Esophagus (tissue), 2 donors: ENCODE results near the gene DNAAF6. TPM values are rescaled to one million over a fixed set of nuclear protein-coding genes. Genes with fewer than 3 reads are reported as not detected.
A peak's percentile ranks its signal among the peaks of the same experiment; 100 is the strongest.
"Not testable (repeated sequence)": the region's sequence is repeated elsewhere in the genome, so short reads cannot be mapped to it uniquely, and the experiment has no call there.

Experiments used
- H3K27ac ChIP-seq, 2 donors: one replicate each; pipeline ENCODE4 v1.5.1; 2013; ENCODE audit warnings: low read depth in 2 of 2, mild to moderate bottlenecking in 2 of 2, inconsistent platforms in 1 of 2, low read length in 1 of 2, moderate library complexity in 1 of 2
- H3K27me3 ChIP-seq, 2 donors: one replicate each; pipeline ENCODE4 v1.6.1; 2013; ENCODE audit warnings: low read length in 2 of 2, control low read depth in 1 of 2, mild to moderate bottlenecking in 1 of 2; ENCODE audit not compliant: insufficient read depth in 2 of 2, control insufficient read depth in 1 of 2
- H3K36me3 ChIP-seq, 2 donors: one replicate each; pipeline ENCODE4 v1.6.1; 2013; ENCODE audit warnings: low read length in 1 of 2; ENCODE audit not compliant: control insufficient read depth in 2 of 2, insufficient read depth in 2 of 2
- H3K4me1 ChIP-seq, 2 donors: one replicate each; pipeline ENCODE4 v1.6.1; 2013; ENCODE audit warnings: low read length in 1 of 2; ENCODE audit not compliant: control insufficient read depth in 2 of 2, insufficient read depth in 2 of 2
- H3K4me3 ChIP-seq, 2 donors: one replicate each; pipeline ENCODE4 v1.5.1; 2013; ENCODE audit warnings: low read length in 2 of 2, mild to moderate bottlenecking in 2 of 2, low read depth in 1 of 2, moderate library complexity in 1 of 2
- H3K9me3 ChIP-seq, 2 donors: one replicate each; pipeline ENCODE4 v1.6.1; 2013; ENCODE audit warnings: mild to moderate bottlenecking in 2 of 2, low read depth in 1 of 2, low read length in 1 of 2, moderate library complexity in 1 of 2; ENCODE audit not compliant: control insufficient read depth in 2 of 2, insufficient read depth in 1 of 2
- WGBS, 2 donors: extraction: QIAGEN DNeasy Blood & Tissue Kit; methylation state at CpG; one replicate each; pipeline ENCODE4 v1.1.7; 2013; 5-methylcytosine and 5-hydroxymethylcytosine counted together
- polyA plus RNA-seq, 2 donors: library from polyadenylated mRNA; stranded (reverse); fragments of 200-250 nt; gene quantifications; one replicate each; pipeline ENCODE4 v1.2.3, GENCODE V29; 2013
- donor health status: healthy with polysubstance abuse.
- donor health status: Bipolar disorder and iron deficiency.

The DNAAF6 gene
- not detected for polyA plus RNA-seq

GRCh38 chrX:107205770-107206696, at the start of gene DNAAF6, which contains the start of gene NUP62CL:
DNAAF6 (plus strand) TSS chrX:107206611; CDS start chrX:107212876, 6,265 bp downstream.
NUP62CL (minus strand) TSS chrX:107206433; CDS start chrX:107175146, 31,287 bp downstream.
- H3K9me3 ChIP-seq, result peaks cover 0 to 6% of the 10 kb centered on the region in 2 donors
- H3K36me3 ChIP-seq, result no peaks in the 10 kb centered on the region
- peak within 1 kb of the TSS; percentile 52 for H3K4me3 ChIP-seq
- no peak within 1 kb of the TSS for H3K27ac ChIP-seq
- H3K4me1 ChIP-seq, result no peaks in the 10 kb centered on the region
- 1 to 31% methylated on average over 66 of the region's 66 CpGs for WGBS, 2 donors
- H3K27me3 ChIP-seq, result peaks cover 0 to 3% of the 10 kb centered on the region in 2 donors

GRCh38 chrX:107157618-107158017, 48.8 kb upstream of the DNAAF6 start:
- 80 to 89% methylated on average over 3 to 4 of the region's 4 CpGs for WGBS, 2 donors
- not testable (repeated sequence) for H3K27ac ChIP-seq, H3K27me3 ChIP-seq, H3K4me3 ChIP-seq, H3K36me3 ChIP-seq, H3K9me3 ChIP-seq, H3K4me1 ChIP-seq

DNA sequence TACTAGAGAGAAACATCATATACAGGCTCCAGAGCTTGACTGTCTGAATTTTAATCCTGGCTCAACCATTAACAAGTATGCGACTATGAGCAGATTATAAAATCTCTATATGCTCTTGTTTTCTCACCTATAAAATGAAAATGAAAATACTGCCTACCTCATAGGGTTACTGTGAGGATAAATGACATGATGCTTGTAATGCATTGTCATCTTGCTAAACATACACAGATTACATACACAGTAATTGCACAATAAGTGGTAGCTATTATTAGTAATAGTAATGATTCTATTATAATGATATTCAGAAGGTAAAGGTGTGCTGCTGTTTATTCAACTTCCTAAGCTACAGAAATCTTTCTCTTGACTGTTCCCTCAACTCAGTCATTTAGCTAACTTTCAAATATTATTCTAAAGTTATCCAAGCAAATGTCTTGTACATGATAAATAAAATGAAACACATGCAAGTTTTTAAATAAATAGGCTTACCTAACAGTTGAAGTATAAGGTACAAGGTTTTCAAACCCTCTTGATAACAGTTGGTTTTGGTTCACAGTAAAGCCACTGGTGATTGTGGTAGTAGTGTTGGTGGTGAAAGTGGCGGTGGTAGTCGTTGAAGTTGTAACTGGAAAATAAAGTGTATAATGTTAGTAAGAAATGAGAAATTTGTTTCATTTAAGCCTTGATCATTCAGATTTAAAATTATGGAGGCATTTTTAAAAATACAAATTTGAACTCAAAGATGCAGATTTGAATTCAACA, 39.1 kb upstream of the DNAAF6 start:
- H3K27me3 ChIP-seq, result peaks cover 0 to 3% of the 10 kb centered on the region in 2 donors
- H3K9me3 ChIP-seq, result no peaks in the 10 kb centered on the region
- no peaks in the 10 kb centered on the region for H3K36me3 ChIP-seq
- WGBS, 2 donors, result 88 to 96% methylated on average over 3 of the region's 3 CpGs
- no peak overlapping the region for H3K27ac ChIP-seq
- H3K4me1 ChIP-seq, result no peaks in the 10 kb centered on the region
- no peak overlapping the region for H3K4me3 ChIP-seq

GRCh38 chrX:107168257-107168656, 38.2 kb upstream of the DNAAF6 start:
- Histone ChIP-seq H3K27me3 (peaks cover 0 to 3% of the 10 kb centered on the region in 2 donors), H3K36me3 (no peaks in the 10 kb centered on the region), H3K4me3 (no peak overlapping the region)

GRCh38 chrX:107168712-107169111, 37.7 kb upstream of the DNAAF6 start:
- H3K4me1 ChIP-seq, result no peaks in the 10 kb centered on the region
- no peaks in the 10 kb centered on the region for H3K36me3 ChIP-seq
- WGBS, 2 donors, result 53 to 74% methylated on average over 1 of the region's 1 CpG
- H3K4me3 ChIP-seq, result no peak overlapping the region
- H3K9me3 ChIP-seq, result no peaks in the 10 kb centered on the region
- peaks cover 0 to 3% of the 10 kb centered on the region in 2 donors for H3K27me3 ChIP-seq
- H3K27ac ChIP-seq, result no peak overlapping the region

More at GRCh38 chrX:107168257-107168656, 38.2 kb upstream of the DNAAF6 start:
- Histone ChIP-seq H3K27ac (no peak overlapping the region), H3K4me1 (no peaks in the 10 kb centered on the region), H3K9me3 (no peaks in the 10 kb centered on the region)

GRCh38 chrX:107171369-107172102, 34.9 kb upstream of the DNAAF6 start:
- Histone ChIP-seq H3K27ac (no peak overlapping the region), H3K4me1 (no peaks in the 10 kb centered on the region), H3K4me3 (no peak overlapping the region), H3K36me3 (no peaks in the 10 kb centered on the region), H3K9me3 (no peaks in the 10 kb centered on the region), H3K27me3 (peaks cover 0 to 3% of the 10 kb centered on the region in 2 donors)

DNA sequence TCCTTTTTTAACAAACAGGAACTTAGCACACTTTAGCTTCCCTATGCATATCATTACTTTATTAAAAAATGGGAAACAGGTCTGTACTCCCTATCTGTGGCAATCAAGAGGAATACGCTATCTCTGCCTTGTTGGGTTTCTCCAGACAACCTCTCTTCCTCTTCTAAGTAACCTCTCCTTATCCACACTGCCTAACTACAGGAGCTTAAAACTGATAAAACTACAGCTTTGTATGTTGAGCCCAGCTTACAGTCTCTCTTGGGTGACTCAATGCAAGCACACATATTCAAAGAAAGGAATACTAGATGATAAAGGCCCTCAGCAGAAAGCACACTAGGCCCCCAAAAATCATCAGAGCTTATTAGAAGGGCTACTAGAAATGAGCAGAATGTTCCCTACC, 9.1 kb upstream of the DNAAF6 start:
- Histone ChIP-seq H3K9me3 (no peaks in the 10 kb centered on the region), H3K4me1 (no peaks in the 10 kb centered on the region), H3K36me3 (no peaks in the 10 kb centered on the region), H3K4me3 (no peak overlapping the region), H3K27ac (no peak overlapping the region), H3K27me3 (no peaks in the 10 kb centered on the region)
- 86 to 100% methylated on average over 1 of the region's 1 CpG for WGBS, 2 donors

DNA sequence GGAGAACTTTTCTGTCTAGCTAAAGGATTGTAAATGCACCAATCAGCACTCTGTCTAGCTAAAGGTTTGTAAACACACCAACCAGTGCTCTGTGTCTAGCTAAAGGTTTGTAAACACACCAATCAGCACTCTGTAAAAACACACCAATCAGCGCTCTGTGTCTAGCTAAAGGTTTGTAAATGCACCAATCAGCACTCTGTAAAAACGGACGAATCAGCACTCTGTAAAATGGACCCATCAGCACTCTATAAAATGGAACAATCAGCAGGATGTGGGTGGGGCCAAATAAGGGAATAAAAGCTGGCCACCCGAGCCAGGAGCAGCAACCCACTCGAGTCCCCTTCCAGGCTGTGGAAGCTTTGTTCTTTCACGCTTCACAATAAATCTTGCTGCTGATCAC, 8.3 kb upstream of the DNAAF6 start:
- not testable (repeated sequence) for H3K4me1 ChIP-seq, H3K27me3 ChIP-seq, H3K4me3 ChIP-seq, H3K27ac ChIP-seq, H3K36me3 ChIP-seq, H3K9me3 ChIP-seq
- 83 to 92% methylated on average over 6 of the region's 6 CpGs for WGBS, 2 donors

DNA sequence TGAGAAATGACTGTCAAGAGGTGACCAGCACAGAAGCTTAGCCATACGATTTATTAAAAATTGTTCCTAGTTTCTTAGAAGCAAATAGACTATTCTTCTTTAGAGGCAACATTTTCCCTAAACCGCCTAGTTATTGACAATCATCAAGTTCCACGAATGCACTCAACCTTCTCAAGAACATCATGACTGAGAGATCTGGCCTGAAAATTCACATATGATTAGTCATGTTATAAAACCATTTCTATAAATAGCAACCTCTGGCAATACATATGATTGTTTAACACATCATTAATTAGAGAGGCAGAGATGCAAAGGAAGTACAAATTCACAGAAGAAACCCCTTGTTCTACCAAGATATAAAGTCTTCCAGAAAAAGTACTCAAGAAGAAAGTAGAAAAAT, 6.9 kb upstream of the DNAAF6 start:
- H3K9me3 ChIP-seq, result no peaks in the 10 kb centered on the region
- 75 to 79% methylated on average over 3 of the region's 3 CpGs for WGBS, 2 donors
- H3K4me3 ChIP-seq, result no peak overlapping the region

More for the DNA sequence above, 6.9 kb upstream of the DNAAF6 start:
- H3K27ac ChIP-seq, result no peak overlapping the region
- H3K27me3 ChIP-seq, result no peaks in the 10 kb centered on the region
- H3K36me3 ChIP-seq, result no peaks in the 10 kb centered on the region
- H3K4me1 ChIP-seq, result no peaks in the 10 kb centered on the region
